ENCODE measurements around the gene NNMT. TPM values are rescaled to one million over a fixed set of nuclear protein-coding genes. Genes with fewer than 3 reads are reported as not detected.
A peak's percentile ranks its signal among the peaks of the same experiment; 100 is the strongest.

The NNMT gene
- total and polyA plus RNA-seq, 2 donors from 2014 or later = 91.9 to 1,451 TPM

DNA sequence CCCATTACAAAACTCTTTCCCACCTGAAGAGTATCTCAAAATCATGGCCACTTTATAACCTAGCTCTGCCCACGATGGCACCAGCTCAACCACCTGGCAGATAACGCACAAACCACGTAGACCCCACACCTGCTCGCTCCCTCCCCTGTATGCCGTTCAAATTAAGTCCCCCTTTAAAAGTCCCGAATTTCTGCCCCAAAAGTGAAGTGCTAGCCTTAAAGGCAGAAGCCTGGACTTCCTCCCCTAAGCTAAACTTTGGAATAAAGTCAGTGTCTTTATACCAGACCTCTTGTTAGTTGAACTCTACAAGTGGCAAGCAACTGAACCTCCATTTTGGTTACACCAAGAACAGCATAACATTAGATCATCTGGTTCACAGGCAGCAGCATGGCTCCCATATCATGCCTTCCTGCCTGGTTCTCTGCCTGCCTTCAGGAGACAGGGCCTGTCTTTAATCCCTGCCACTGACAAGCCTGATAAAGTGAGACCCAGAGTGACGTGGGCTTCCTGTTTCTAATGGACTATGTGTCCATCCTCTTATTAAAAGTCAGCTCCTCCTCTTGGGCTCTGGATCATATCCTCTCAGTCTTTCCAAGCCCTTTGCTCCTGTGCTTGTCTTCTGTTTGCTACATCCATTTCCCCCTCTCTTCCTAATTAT, 32.6 kb upstream of the NNMT start:
- peaks cover 2% of the 10 kb centered on the region for H3K27me3 ChIP-seq (ENCODE audit: control insufficient read depth, insufficient read depth, low read length)
- no peak overlapping the region for H3K27ac ChIP-seq (ENCODE audit: low read depth in 2 of 2, low read length in 2 of 2)
- TF ChIP-seq, protein P1, sequence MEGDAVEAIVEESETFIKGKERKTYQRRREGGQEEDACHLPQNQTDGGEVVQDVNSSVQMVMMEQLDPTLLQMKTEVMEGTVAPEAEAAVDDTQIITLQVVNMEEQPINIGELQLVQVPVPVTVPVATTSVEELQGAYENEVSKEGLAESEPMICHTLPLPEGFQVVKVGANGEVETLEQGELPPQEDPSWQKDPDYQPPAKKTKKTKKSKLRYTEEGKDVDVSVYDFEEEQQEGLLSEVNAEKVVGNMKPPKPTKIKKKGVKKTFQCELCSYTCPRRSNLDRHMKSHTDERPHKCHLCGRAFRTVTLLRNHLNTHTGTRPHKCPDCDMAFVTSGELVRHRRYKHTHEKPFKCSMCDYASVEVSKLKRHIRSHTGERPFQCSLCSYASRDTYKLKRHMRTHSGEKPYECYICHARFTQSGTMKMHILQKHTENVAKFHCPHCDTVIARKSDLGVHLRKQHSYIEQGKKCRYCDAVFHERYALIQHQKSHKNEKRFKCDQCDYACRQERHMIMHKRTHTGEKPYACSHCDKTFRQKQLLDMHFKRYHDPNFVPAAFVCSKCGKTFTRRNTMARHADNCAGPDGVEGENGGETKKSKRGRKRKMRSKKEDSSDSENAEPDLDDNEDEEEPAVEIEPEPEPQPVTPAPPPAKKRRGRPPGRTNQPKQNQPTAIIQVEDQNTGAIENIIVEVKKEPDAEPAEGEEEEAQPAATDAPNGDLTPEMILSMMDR (IDR thresholded peaks at IDR 0.05; ENCODE audit: borderline replicate concordance, extremely low read depth, insufficient read depth) = no peak
- peak in 1 of 5 donors; percentile 16 for DNase-seq
- no peaks in the 10 kb centered on the region for H3K9me3 ChIP-seq (ENCODE audit: control insufficient read depth in 2 of 3, insufficient read depth in 1 of 3, low read length in 3 of 3)
- H3K4me3 ChIP-seq (ENCODE audit: low read length in 3 of 3) = no peak overlapping the region
- no peak for FAIRE-seq
- no peak overlapping the region for H3K9ac ChIP-seq (ENCODE audit: low read length in 3 of 3)
- peaks cover 0 to 13% (median 0%) of the 10 kb centered on the region in 3 donors for H3K4me1 ChIP-seq (ENCODE audit: control insufficient read depth in 2 of 3, insufficient read depth in 2 of 3, low read depth in 1 of 3, low read length in 3 of 3)
- no peaks in the 10 kb centered on the region for H3K36me3 ChIP-seq (ENCODE audit: control insufficient read depth in 2 of 3, insufficient read depth in 3 of 3, low read length in 3 of 3)
- intact Hi-C loops (cut with DNase I) = loop anchor here (5.0 to 10.0 kb wide), 3 partner anchors 229 to 369 kb away; no protein-coding TSS in a partner anchor

DNA sequence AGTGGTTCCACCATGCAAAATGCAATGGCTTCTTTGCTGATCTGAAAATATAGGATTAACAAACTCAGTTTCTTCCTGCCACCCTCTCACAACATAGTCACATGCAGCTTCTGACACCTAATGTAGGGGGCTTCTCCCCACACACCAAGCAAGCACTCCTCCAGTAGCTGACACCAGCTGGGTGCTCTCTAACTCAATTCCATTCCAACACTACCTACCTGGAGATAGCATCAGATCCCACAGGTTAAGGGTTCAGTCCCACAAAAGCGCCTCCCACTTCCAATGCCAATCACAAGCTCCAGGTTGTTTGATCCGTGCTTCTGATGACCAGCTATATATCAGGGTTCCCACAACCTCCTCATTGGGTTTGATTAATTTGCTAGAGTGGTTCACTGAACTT, 31.8 kb upstream of the NNMT start:
- Histone ChIP-seq H3K4me1 (ENCODE audit: control insufficient read depth in 2 of 3, insufficient read depth in 2 of 3, low read depth in 1 of 3, low read length in 3 of 3) (peaks cover 0 to 10% (median 0%) of the 10 kb centered on the region in 3 donors), H3K4me3 (ENCODE audit: low read length in 3 of 3) (no peak overlapping the region), H3K9ac (ENCODE audit: low read length in 3 of 3) (no peak overlapping the region), H3K27ac (ENCODE audit: low read depth in 2 of 2, low read length in 2 of 2) (no peak overlapping the region), H3K27me3 (ENCODE audit: control insufficient read depth, insufficient read depth, low read length) (peaks cover 2% of the 10 kb centered on the region), H3K36me3 (ENCODE audit: control insufficient read depth in 2 of 3, insufficient read depth in 3 of 3, low read length in 3 of 3) (no peaks in the 10 kb centered on the region), H3K9me3 (ENCODE audit: control insufficient read depth in 2 of 3, insufficient read depth in 1 of 3, low read length in 3 of 3) (no peaks in the 10 kb centered on the region)
- TF ChIP-seq, protein P1 (IDR thresholded peaks at IDR 0.05; ENCODE audit: borderline replicate concordance, extremely low read depth, insufficient read depth) = no peak
- DNase-seq (peak in 1 of 5 donors; percentile 7), FAIRE-seq (no peak)
- intact Hi-C loops (cut with DNase I) = loop anchor here (5.0 to 10.0 kb wide), 3 partner anchors 230 to 370 kb away; no protein-coding TSS in a partner anchor

- TF ChIP-seq, protein P1 (IDR thresholded peaks at IDR 0.05; ENCODE audit: borderline replicate concordance, extremely low read depth, insufficient read depth) = no peak
- no peaks in the 10 kb centered on the region for H3K9me3 ChIP-seq (ENCODE audit: control insufficient read depth in 2 of 3, insufficient read depth in 1 of 3, low read length in 3 of 3)
Measured at GRCh38 chr11:114265122-114265878, 30.9 kb upstream of the NNMT start.

More at GRCh38 chr11:114265122-114265878, 30.9 kb upstream of the NNMT start:
- Histone ChIP-seq H3K27me3 (ENCODE audit: control insufficient read depth, insufficient read depth, low read length) (peaks cover 2% of the 10 kb centered on the region), H3K4me1 (ENCODE audit: control insufficient read depth in 2 of 3, insufficient read depth in 2 of 3, low read depth in 1 of 3, low read length in 3 of 3) (peaks cover 0 to 7% (median 0%) of the 10 kb centered on the region in 3 donors), H3K4me3 (ENCODE audit: low read length in 3 of 3) (no peak overlapping the region), H3K9ac (ENCODE audit: low read length in 3 of 3) (no peak overlapping the region), H3K36me3 (ENCODE audit: control insufficient read depth in 2 of 3, insufficient read depth in 3 of 3, low read length in 3 of 3) (no peaks in the 10 kb centered on the region), H3K27ac (ENCODE audit: low read depth in 2 of 2, low read length in 2 of 2) (no peak overlapping the region)
- FAIRE-seq (no peak), DNase-seq (no peak)
- intact Hi-C loops (cut with DNase I) = loop anchor here (10.0 kb wide), 2 partner anchors 230 to 370 kb away; no protein-coding TSS in a partner anchor
